Left forelimb (tissue), 1 donor: Measurements from ENCODE around the gene MAN1C1.

ENCODE experiments used
- DNase-seq: peaks from one replicate; pipeline ENCODE4 v3.0.0-alpha.2; 2018; ENCODE audit warnings: low spot score

The MAN1C1 gene

DNA sequence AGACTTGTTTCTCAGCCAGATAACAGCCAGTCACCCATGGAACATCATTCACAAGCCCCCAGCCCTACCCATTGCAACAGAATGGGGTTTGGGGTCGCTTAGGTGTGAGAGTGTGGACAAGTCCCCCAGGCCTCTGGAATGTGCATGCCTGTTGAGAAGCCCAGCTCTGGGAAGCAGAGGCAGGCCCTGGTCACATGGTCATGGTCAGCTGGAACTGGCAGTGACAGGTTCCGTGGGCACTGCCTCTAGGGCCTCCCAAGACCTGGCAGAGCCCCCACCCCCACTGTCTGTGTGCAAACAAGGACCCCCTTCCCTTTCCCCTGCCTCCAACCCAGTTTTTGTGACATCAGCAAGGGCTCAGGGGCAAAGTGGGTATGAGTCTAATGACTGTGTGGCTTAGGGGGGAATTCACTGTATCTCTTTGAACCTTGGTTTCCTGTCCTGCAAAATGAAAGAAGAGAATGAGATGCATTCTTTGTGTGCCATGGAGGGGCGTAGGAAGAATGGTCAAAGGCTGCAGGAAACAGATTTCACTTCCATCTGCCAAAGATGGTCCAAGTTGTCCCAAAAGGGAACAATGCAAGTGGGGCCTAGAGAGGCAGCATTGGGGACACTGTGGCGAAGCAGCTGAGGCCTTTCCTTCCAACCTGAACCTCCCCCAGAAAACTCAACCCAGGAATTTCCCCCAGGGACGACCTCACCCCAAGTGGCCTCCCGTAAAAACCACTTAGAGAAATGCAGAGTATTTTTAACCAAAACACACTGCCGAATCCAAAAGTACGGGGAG lies 148.7 kb downstream of the MAN1C1 start:
- no peak for DNase-seq

- no peak for DNase-seq
Observed at GRCh38 chr1:25765923-25766589, 149.5 kb downstream of the MAN1C1 start.

DNA sequence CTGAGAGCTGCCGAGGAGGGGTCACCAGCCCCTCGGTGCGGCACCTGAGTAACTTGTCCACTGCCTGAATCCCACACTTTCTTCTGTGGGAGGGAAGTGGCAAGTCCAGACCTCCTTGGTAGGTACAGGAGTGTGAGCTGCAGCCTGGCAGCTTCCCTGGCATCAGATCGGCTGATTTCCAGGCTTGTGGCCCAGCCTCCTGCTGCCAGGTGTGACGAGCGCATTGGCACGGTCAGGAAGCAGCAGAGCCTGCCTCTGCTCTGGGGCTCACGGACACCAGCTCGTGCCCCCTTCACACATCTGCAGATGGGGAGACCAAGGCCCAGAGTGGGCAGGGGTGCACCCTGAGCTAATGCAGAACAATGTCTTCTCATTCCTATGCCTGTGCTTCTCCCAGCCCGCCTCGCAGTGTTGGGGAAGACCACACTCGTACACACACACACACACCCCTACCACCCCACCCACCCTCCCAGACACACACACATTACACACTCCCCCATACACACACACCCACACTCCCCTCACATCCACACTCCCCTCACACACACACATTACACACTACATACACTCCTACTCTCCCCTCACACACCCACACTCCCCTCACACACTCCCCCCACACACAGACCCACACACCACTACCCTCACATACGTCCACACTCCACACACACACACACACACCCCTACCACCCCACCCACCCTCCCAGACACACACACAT lies 150.3 kb downstream of the MAN1C1 start:
- DNase-seq, result no peak

DNA sequence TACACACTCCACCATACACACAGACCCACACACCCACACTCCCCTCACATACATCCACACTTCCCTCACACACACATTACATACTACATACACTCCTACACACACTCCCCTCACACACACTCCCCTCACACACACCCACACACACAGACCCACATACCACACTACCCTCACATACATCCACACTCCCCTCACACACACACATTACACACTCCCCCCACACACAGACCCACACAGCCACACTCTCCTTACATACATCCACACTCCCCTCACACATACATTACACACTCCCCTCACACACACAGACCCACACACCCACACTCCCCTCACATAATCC lies 150.8 kb downstream of the MAN1C1 start:
- DNase-seq, result no peak

DNA sequence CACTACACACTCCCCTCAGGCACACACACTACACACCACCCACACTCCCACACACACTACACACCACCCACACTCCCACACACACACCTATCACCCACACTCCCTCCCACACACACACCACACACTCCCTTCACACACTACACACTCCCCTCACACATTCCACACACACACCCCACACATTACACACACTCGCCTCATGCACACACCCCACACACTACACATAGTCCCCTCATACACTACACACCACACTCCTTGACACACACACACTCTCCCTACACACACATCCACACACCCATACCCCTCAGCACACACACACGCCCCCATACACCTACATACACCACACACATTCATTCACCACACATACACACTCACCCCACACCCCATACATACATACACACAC lies 152.4 kb downstream of the MAN1C1 start:
- DNase-seq, result no peak

- no peak for DNase-seq
Observed at GRCh38 chr1:25769625-25770383, 153.2 kb downstream of the MAN1C1 start.

GRCh38 chr1:25770541-25771220 lies 154.1 kb downstream of the MAN1C1 start:
- DNase-seq, result no peak

GRCh38 chr1:25771221-25772114 lies 154.9 kb downstream of the MAN1C1 start:
- no peak for DNase-seq

DNA sequence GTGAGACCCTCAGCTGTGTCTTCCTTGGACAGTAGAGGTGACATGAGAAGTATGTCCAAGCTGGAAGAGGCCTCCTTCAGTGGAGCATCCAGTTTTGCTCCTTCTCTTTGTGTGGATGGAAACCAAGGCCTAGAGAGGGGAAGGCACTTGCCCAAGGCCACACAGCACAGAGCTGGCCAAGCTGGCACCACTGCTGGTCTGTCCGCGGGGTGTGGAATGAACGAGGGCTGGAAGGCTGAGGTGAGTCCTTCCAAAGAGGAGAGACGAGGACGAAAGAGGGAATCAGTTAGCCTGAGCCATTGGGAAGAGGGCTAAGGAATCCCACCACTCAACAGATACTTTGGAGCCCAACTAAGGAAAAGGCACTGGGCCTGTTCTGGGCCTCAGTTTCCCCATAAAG lies 155.6 kb downstream of the MAN1C1 start:
- DNase-seq, result no peak

DNA sequence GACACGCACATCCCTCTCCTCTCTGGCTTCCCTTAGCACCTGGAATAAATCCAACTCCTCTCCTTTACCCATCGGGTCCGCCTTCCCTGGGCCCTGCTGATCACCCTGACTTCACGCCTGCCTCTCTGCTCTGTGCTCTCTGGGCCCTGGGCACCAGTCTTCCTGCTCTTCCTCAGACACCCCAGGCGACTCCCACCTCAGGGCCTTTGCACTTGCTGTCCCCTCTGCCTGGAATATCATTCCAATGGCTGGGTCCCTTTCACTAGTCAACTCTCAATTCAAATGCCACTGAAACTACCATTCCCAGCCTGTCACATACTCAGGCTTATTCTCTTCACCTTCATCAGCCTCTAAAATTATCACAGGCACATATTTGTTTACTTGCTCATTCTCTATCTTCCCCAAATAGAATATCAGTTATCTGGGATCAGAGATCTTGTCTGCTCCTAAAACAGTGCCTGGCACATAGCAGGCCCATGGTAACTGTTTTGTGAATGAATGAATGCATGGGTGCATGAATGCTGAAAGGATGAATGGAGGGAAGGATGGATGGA lies 156.2 kb downstream of the MAN1C1 start:
- no peak for DNase-seq

GRCh38 chr1:25773441-25774125 lies 157.0 kb downstream of the MAN1C1 start:
- DNase-seq, result no peak

DNA sequence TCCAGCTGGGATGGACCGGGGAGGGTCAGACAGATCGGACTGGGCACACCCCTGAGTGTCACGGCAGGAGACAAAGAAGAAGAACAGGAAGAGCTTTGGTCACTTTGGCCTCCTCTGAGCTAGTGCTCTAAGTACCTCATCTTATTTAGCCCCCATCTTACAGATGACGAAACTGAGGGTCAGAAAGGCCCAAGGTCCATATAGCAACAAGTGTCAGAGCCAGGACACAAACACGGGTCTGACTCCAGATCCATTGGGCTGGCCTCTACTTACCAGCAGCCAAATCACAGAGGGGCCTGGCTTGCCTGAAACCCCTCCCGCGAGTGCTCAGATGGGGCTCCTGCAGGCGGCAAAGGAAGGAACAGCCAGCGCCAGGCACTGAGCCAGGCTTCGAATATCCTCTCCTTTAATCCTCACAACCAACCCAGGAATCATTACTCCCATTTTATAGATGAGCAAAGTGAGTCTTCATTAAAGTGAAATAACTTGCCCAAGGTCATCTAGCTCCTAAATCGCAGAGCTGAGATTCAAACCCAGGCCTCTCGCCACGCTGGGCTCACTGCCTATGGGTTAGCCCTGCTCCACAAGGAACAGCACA lies 157.7 kb downstream of the MAN1C1 start:
- no peak for DNase-seq

GRCh38 chr1:25774921-25775771 lies 158.6 kb downstream of the MAN1C1 start:
- no peak for DNase-seq

DNA sequence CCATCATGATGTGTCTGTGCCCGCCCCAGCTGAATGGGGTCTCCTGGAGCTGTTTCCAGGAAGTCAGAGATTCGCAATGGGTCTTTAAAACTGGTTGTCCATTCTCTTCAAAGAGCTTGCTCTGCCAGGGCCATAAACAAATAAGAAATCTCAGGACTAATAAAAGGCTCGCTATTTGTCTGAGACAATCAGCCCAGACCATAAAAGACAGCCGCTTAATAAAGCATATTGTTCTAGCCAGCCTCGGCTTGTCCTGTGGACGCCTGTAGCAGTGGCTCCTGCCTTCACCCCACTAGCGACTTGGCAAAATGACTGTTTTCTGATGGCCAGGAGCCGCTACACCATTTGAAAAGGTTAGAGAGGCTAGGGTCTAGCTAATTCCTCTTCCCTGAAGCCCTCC lies 162.8 kb downstream of the MAN1C1 start:
- no peak for DNase-seq

DNA sequence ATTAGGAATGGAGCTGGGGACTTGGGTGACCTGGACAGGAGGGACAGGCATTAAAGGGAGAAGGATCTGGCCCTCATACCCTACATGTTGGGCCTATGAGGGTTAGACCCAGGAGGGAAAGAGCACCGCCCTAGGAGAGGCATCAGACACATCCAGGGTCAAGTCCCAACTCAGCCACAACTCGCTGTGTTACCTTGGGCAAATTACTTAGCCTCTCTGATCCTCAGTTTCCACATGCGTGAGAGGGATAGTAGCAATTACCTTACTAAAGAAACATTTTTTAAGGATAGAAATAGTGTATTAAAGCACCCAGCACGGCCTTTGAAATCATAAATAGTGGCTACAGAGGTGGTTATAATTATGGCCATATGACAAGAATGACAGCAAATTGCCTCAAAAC lies 163.3 kb downstream of the MAN1C1 start:
- no peak for DNase-seq

GRCh38 chr1:25780318-25781129 lies 163.9 kb downstream of the MAN1C1 start:
- no peak for DNase-seq

- no peak for DNase-seq
Observed at GRCh38 chr1:25781130-25781433, 164.5 kb downstream of the MAN1C1 start.
